Naive thymus-derived CD8-positive, alpha-beta T cell (primary cell): ENCODE measurements around the gene CLK1. TPM values are rescaled to one million over a fixed set of nuclear protein-coding genes. Genes with fewer than 3 reads are reported as not detected.
A peak's percentile ranks its signal among the peaks of the same experiment; 100 is the strongest.
"Not testable (repeated sequence)": the region's sequence is repeated elsewhere in the genome, so short reads cannot be mapped to it uniquely, and the experiment has no call there.

Experiments used
- ATAC-seq, 2 donors: fragments of 150-1000 bp; cut with Tn5 transposase in 1 of 2; sonication (Bioruptor Pico), chemical (Tn5 transposase) in 1 of 2; 1 replicate in 1 of 2; 2 replicates in 1 of 2; pipeline ENCODE4 v1.10.0; 2021; ENCODE audit warnings: mild to moderate bottlenecking in 2 of 2, moderate library complexity in 2 of 2
- POLR2A ChIA-PET: fragments of 350-600 bp; sonication (Branson Sonifier 250); formaldehyde crosslinking; loops from one replicate; lab custom pipeline; 2021; ENCODE audit warnings: antibody characterized with exemption; lab: Charles Lee
- DNase-seq, 10 donors: peaks; one replicate each; pipeline versions ENCODE4 v3.0.0 to v3.0.0-alpha.2; 2020 to 2022
- H3K27ac Mint-ChIP-seq, 10 donors: one replicate each; pipeline ENCODE4 v1.8.0; 2020 to 2022; ENCODE audit warnings: mild to moderate bottlenecking in 10 of 10, mixed read lengths in 10 of 10, moderate library complexity in 4 of 10, inconsistent platforms in 1 of 10
- H3K27me3 Mint-ChIP-seq, 5 donors: one replicate each; pipeline ENCODE4 v1.8.0; 2021 to 2022; ENCODE audit warnings: mixed read lengths in 5 of 5
- H3K36me3 Mint-ChIP-seq, 3 donors: one replicate each; pipeline ENCODE4 v1.8.0; 2020 to 2022; ENCODE audit warnings: mixed read lengths in 3 of 3, mild to moderate bottlenecking in 2 of 3, inconsistent platforms in 1 of 3
- H3K4me1 Mint-ChIP-seq, 4 donors: one replicate each; pipeline ENCODE4 v1.8.0; 2021 to 2022; ENCODE audit warnings: mixed read lengths in 4 of 4
- H3K4me3 Mint-ChIP-seq, 10 donors: one replicate each; pipeline ENCODE4 v1.8.0; 2020 to 2022; ENCODE audit warnings: mild to moderate bottlenecking in 10 of 10, mixed read lengths in 10 of 10, moderate library complexity in 6 of 10, inconsistent platforms in 1 of 10
- H3K9me3 Mint-ChIP-seq, 9 donors: one replicate each; pipeline ENCODE4 v1.8.0; 2020 to 2022; ENCODE audit warnings: mixed read lengths in 9 of 9, mild to moderate bottlenecking in 3 of 9, inconsistent platforms in 1 of 9, moderate library complexity in 1 of 9
- polyA plus RNA-seq, 3 donors: library from polyadenylated mRNA; unstranded; fragments of 300-500 nt; fragmentation: Illumina TruSeq; gene quantifications; one replicate each; pipeline ENCODE4 v1.2.3, GENCODE V29; 2021
- total RNA-seq, 8 experiments: library from RNA in 2 of 8; stranded (reverse) in 2 of 8; gene quantifications; one replicate each; pipeline ENCODE4 v1.2.3 and lab custom pipeline; 2021 to 2026

Gene CLK1
- total RNA-seq (100 to 1,000 TPM; 348 to 356 TPM), polyA plus RNA-seq (10 to 100 TPM; 13.6 to 45.3 (median 15.5) TPM), total RNA-seq (lab: John Stamatoyannopoulos, UW) (161 to 1,247 (median 424) reads per million in 6 experiments)

DNA sequence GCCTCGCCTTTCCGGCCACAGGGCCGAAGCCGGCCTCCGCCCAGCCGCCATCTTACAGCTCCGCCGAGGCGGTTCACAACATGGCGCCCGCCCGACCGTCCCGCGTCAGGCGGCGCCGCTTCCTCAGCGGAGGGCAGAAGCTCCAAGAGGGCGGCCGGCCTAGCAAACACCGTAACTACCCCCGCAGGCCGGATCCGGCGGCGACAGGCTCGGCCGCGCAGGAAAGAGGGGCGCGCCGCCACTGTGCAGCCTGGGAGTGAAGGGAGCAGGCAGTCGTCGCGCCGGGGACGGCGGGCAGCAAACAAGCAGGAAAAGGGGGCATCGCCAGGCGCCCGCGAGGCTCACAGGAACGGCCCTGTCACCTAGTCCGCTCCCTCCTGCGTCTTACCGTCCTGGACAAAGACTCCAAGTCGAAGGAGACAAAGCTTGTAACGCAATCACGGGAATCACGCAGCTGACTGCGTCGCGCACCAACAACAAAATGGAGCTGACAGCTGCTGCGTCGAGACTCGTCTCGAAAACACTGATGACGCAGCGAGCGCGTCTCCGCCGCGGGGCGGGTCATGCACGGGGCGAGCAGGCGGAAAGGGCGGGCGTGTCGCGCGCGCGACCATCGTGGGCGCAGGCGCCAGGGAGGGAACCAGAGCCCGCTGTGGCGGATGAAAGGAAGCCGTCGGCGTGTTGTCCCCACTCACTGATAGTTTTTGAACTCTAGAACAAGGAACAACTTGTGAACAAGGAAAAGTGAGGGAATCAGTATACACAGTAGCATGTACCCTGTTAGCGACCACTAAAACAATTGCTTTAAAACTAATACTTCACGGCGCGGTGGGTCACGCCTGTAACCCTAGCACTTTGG is at the start of gene CLK1:
CLK1 (minus strand) TSS at position 483 of the 859 bp plus-strand sequence. CDS start 2,796 bp downstream, outside the sequence.
- DNase-seq: peak; percentile 92 to 98 (median 96)
- POLR2A ChIA-PET: interaction anchor here (0.6 to 3.6 kb wide), 52 partner anchors 10 to 1667 kb away, joined by 3 to 140 read pairs (median 6); partner anchors contain the start of genes ALS2, BZW1, CASP10 and CASP8
- H3K27ac Mint-ChIP-seq: peak within 1 kb of the TSS; percentile 90 to 100 (median 99)
- H3K36me3 Mint-ChIP-seq: peaks cover 25 to 41% (median 36%) of the 10 kb centered on the region in 3 donors
- no peaks in the 10 kb centered on the region for H3K27me3 Mint-ChIP-seq
- ATAC-seq: peak; percentile 75 to 76
- peaks cover 23 to 53% (median 45%) of the 10 kb centered on the region in 4 donors for H3K4me1 Mint-ChIP-seq
- H3K9me3 Mint-ChIP-seq: peaks cover 0 to 3% (median 0%) of the 10 kb centered on the region in 9 donors
- peak within 1 kb of the TSS; percentile 85 to 100 (median 95) for H3K4me3 Mint-ChIP-seq

DNA sequence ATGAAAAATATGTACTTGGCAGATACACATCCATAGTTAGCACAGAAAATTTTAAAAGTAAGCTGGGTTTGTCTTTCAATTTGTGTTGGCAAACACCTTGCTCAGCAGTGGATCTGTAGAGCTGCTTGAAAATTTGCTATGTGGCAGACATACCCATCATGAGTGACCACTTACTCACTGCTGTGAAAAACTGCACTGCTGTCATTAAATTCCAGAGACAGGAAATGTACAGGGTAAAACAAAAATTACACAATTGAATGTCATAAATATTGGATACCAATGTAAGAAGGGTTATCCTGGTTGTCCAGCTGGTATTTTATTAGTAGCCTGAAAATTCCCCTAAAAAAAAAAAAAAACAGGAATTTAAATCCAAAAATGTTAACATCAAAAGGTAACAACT is 49.2 kb upstream of the CLK1 start:
- POLR2A ChIA-PET: interaction anchor here (0.6 kb wide), 1 partner anchor 201 kb away, joined by 4 read pairs; no protein-coding TSS in a partner anchor

DNA sequence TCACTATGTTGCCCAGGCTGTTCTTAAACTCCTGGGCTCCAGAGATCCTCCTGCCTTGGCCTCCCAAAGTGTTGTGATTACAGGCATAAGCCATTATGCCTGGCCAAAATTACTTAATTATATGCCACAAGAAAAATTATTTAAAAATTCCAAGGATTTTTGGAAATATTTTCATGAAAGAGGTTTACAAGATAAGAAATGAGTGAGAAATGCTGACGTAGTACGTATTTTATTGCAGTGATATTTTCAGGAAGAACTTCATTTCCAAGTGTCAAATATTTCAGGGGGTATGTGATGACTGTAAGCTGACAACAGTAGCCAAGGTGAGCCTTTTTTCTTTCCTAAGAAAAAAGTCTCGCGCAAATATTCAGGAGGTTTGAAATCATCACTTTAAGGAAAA is 45.5 kb upstream of the CLK1 start:
- DNase-seq: no peak
- Mint-ChIP-seq H3K4me3 (no peak overlapping the region), H3K27me3 (no peaks in the 10 kb centered on the region), H3K36me3 (peaks cover 8 to 66% (median 10%) of the 10 kb centered on the region in 3 donors), H3K27ac (peak overlapping the region in 1 of 10 donors; percentile 16), H3K9me3 (no peaks in the 10 kb centered on the region), H3K4me1 (peaks cover 0 to 3% (median 0%) of the 10 kb centered on the region in 4 donors)
- POLR2A ChIA-PET: no interaction called here
- ATAC-seq: no peak

More for the DNA sequence above, 49.2 kb upstream of the CLK1 start:
- no peak for ATAC-seq
- Mint-ChIP-seq H3K4me1 (no peaks in the 10 kb centered on the region), H3K36me3 (peaks cover 8 to 84% (median 16%) of the 10 kb centered on the region in 3 donors), H3K9me3 (no peaks in the 10 kb centered on the region), H3K4me3 (no peak overlapping the region), H3K27me3 (no peaks in the 10 kb centered on the region), H3K27ac (peak overlapping the region in 2 of 10 donors; percentile 4 to 26)
- DNase-seq: no peak

DNA sequence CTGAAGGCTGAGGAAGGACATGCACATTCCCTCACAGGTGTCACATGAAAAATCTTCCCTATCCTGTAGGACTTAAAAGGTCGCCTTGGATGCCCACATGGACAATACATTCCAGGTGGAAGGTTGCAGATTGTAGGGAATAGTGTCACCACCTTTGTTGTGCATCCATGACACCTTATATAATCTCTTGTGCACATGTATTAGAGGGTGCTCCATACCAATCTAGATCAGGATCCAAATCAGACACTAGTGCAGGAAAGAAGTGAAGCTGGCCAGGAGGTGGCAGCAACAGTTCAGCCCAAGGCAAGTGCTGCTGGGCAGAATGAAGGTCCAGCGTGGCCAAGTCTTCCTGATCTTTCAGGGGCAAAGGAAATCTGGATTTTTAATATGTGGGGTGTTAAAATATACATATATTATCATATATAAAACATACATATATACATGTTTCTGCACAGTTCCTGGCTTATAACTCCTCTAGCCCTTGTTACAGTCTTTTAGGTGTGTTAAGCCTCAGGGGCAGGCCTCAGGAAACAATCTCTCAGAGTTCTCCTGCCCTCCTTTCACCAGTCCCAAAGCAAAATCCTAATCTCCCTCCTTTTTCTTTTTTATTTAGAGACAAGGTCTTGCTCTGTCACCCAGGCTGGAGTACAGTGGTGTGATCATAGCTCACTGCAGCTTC is 41.3 kb upstream of the CLK1 start:
- H3K36me3 Mint-ChIP-seq: peaks cover 0 to 54% (median 7%) of the 10 kb centered on the region in 3 donors

DNA sequence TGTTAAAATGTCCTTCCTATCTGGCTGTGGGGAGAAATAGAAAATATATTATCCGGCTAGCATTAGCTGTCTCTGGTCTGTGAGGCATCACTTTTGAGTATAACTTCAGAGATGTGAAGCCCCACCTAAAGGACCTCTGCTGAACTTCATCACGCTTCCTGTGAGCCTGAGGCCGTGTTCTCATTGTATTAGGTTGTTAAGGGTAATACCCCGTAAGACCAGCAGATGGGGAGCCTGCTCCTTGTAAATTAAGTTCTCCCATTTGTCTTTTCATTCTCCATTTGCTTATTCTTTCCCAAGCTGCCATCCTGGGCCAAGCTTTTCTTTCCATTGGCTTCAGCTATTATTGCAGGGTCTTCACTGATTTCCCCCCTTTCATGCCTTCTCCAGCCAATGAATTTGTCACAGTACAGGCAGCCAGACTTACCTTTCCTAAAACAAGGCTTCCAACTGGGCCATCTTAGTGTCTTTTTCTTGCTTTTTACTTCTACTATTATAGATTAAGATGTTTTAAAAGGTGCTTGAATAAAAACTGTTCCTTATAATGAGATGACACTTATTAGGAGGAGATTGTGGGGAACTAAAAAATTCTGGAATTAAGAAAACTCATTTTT is 37.1 kb upstream of the CLK1 start:
- Mint-ChIP-seq H3K9me3 (no peaks in the 10 kb centered on the region), H3K27me3 (no peaks in the 10 kb centered on the region), H3K27ac (peak overlapping the region in 9 of 10 donors; percentile 25 to 92 (median 76)), H3K36me3 (peaks cover 0 to 63% (median 7%) of the 10 kb centered on the region in 3 donors), H3K4me1 (peaks cover 4 to 9% (median 7%) of the 10 kb centered on the region in 4 donors), H3K4me3 (no peak overlapping the region)
- POLR2A ChIA-PET: interaction anchor here (0.7 to 1.2 kb wide), 6 partner anchors 12 to 259 kb away, joined by 3 to 7 read pairs (median 3); partner anchors contain the start of genes CFLAR, CLK1, NIF3L1 and PPIL3
- DNase-seq (peak; percentile 25 to 86 (median 72)), ATAC-seq (peak; percentile 100)

More for the DNA sequence above, 41.3 kb upstream of the CLK1 start:
- no peaks in the 10 kb centered on the region for H3K9me3 Mint-ChIP-seq
- peak overlapping the region in 4 of 10 donors; percentile 21 to 57 (median 34) for H3K27ac Mint-ChIP-seq
- H3K27me3 Mint-ChIP-seq: no peaks in the 10 kb centered on the region
- H3K4me3 Mint-ChIP-seq: no peak overlapping the region
- POLR2A ChIA-PET: interaction anchor here (0.7 to 1.3 kb wide), 2 partner anchors 163 to 1391 kb away, joined by 3 read pairs; no protein-coding TSS in a partner anchor
- DNase-seq: peak in 6 of 10 donors; percentile 13 to 67 (median 18)
- peaks cover 4 to 9% (median 7%) of the 10 kb centered on the region in 4 donors for H3K4me1 Mint-ChIP-seq
- no peak for ATAC-seq

DNA sequence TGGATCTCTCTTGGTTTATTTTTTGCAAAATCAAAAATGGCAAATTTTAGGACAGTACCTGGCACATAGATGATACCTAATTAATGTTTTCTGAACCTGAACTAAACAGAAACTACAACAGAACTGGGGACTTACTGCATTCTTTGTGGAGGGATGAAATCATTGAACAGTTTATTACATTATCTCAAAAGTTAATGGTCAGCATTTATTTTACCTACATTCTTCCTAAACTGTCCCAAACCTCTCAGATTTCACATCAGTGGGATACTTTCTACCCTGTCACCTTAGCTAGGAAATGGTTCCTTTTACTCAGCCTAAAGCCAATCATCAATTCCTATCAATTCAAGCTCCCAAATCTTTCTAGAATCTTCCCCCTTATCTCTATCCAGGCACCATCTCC is 35.0 kb upstream of the CLK1 start:
- Mint-ChIP-seq H3K27ac (peak overlapping the region in 3 of 10 donors; percentile 25 to 33 (median 27)), H3K27me3 (no peaks in the 10 kb centered on the region), H3K9me3 (no peaks in the 10 kb centered on the region), H3K4me3 (no peak overlapping the region), H3K36me3 (peaks cover 6 to 76% (median 10%) of the 10 kb centered on the region in 3 donors), H3K4me1 (peaks cover 6 to 8% (median 7%) of the 10 kb centered on the region in 4 donors)
- DNase-seq: no peak
- no peak for ATAC-seq
- POLR2A ChIA-PET: no interaction called here

DNA sequence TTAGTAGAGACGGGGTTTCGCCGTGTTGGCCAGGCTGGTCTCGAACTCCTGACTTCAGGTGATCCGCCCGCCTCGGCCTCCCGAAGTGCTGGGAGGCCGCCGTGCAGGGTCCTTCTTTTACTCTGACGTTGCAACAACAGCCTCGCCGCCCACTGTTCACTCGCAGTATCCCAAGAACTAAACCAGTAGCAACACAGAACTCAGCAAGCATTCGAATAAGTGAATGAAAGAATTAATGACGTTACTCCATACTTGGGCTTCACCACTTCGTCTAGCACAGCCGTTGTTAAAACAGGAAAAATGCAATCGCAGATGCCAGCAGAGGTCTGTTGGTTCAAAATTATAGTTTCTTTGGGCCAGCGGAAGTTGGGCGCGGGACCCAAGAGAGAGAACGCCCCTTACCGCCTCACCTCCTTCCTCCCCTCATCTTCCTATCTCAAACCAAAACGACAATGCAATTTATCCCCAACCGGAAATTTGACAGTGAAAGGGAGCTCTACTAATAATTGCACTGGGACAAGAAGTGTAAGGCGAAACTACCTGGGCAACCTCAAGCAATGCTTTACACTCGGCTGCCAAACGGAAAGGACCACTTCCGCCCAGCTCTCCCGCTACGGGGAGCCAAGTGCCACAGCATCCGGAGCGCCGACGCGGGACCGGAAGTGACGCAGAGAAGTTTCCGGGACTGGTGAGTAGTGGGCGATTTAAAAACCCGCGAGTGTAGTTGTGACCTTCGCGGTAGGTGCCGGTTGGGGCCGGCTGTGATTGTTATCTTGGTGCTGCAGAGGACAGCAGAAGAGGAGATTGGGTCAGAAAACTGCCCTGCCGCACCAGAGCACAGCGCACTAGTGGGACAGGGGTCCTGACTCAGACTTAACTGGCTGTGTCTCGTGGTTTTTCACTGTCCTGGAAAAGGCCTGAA is 24.5 kb upstream of the CLK1 start, which contains the start of the genes NIF3L1 and PPIL3:
NIF3L1 (plus strand) TSS at position 668 of the 922 bp plus-strand sequence. CDS start 2,573 bp downstream, outside the sequence.
PPIL3 (minus strand) TSS at position 374 of the 922 bp plus-strand sequence. CDS start 1,462 bp downstream, outside the sequence.
- Mint-ChIP-seq H3K9me3 (no peaks in the 10 kb centered on the region), H3K4me3 (peak within 1 kb of the TSS; percentile 90 to 99 (median 96)), H3K36me3 (peaks cover 0 to 49% (median 4%) of the 10 kb centered on the region in 3 donors), H3K27ac (peak within 1 kb of the TSS; percentile 94 to 100 (median 98)), H3K27me3 (no peaks in the 10 kb centered on the region), H3K4me1 (peaks cover 28 to 64% (median 55%) of the 10 kb centered on the region in 4 donors)
- POLR2A ChIA-PET: interaction anchor here (0.8 to 2.2 kb wide), 23 partner anchors 9 to 978 kb away, joined by 3 to 140 read pairs (median 4); partner anchors contain the start of genes BZW1, C2orf69, CASP8 and CFLAR
- peak; percentile 79 to 80 for ATAC-seq
- peak; percentile 86 to 98 (median 96) for DNase-seq

DNA sequence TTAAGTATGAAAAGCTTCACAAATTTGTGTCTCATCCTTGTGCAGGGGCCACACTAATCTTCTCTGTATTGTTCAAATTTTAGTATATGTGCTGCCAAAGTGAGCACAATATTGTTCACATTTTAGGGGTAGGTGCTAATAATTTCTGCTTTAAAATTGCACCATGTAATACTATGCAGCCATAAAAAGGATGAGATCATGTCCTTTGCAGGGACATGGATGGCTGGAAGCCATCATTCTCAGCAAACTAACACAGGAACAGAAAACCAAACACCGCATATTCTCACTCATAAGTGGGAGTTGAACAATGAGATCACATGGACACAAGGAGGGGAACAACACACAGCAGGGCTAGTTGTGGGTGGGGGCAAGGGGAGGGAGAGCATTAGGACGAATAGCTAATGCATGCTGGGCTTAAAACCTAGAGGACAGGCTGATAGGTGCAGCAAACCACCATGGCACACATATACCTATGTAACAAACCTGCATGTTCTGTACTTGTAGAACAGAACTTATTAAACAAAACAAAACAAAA is 17.3 kb upstream of the CLK1 start:
- Mint-ChIP-seq H3K4me1 (peaks cover 3 to 23% (median 15%) of the 10 kb centered on the region in 4 donors), H3K4me3 (peak overlapping the region in 1 of 10 donors; percentile 34), H3K36me3 (peaks cover 6 to 89% (median 37%) of the 10 kb centered on the region in 3 donors), H3K27ac (peak overlapping the region in 2 of 10 donors; percentile 19 to 55)
- POLR2A ChIA-PET, ATAC-seq, DNase-seq, H3K9me3 Mint-ChIP-seq, H3K27me3 Mint-ChIP-seq: not testable (repeated sequence)

DNA sequence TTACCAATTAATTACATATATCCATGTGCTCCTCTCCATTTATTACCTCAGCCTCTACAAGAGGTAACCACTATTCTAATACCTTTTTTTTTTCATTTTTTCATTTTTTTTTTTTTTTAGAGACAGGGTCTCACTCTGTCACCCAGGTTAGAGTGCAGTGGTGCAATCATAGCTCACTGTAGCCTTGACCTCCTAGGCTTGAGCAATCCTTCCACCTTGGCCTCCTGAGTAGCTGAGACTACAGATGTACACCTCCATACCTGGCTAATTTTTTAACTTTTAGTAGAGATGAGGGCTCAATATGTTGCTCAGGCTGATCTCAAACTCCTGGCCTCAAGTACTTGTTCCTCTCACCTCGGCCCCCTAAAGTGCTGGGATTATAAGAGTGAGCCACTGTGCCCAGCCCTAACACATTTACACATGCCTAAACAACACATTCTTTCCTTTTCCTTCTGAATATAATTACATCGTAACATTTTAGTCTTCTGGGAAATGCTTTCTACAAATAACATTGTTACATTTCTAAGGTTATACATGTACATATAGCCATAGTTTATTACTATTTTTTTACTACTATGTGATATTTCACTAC is 13.9 kb upstream of the CLK1 start:
- DNase-seq (no peak), ATAC-seq (no peak)
- no peaks in the 10 kb centered on the region for H3K9me3 Mint-ChIP-seq
- peaks cover 0 to 11% (median 5%) of the 10 kb centered on the region in 4 donors for H3K4me1 Mint-ChIP-seq
- H3K36me3 Mint-ChIP-seq: peaks cover 6 to 90% (median 36%) of the 10 kb centered on the region in 3 donors
- POLR2A ChIA-PET: interaction anchor here (0.7 to 1.4 kb wide), 4 partner anchors 11 to 19 kb away, joined by 5 to 9 read pairs (median 8); partner anchors contain the start of genes CLK1 and NIF3L1
- no peak overlapping the region for H3K4me3 Mint-ChIP-seq
- no peak overlapping the region for H3K27ac Mint-ChIP-seq
- no peaks in the 10 kb centered on the region for H3K27me3 Mint-ChIP-seq

DNA sequence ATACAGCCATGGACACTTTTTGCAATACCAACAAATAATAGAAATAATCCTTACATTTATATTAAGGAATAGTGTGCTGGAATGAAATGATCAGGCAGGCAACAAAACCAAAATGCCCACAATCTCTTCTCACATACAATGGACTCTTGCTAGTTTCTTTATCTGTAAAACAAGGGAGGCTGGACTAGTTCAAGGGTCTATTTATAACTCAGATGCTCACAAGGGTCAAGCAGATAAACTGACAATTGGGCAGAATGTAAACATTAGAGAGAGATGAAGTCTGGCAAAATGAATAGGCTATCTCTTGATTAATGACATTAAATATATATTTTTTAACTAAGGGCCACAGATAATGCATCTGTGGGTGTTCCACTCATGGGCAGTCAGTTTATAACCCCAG is 13.0 kb upstream of the CLK1 start:
- ATAC-seq (no peak), DNase-seq (no peak)
- no peaks in the 10 kb centered on the region for H3K9me3 Mint-ChIP-seq
- no peak overlapping the region for H3K27ac Mint-ChIP-seq
- POLR2A ChIA-PET: interaction anchor here (1.4 kb wide), 2 partner anchors 12 to 13 kb away, joined by 5 to 7 read pairs; partner anchors contain the start of genes CLK1 and NIF3L1
- no peak overlapping the region for H3K4me3 Mint-ChIP-seq
- H3K4me1 Mint-ChIP-seq: peaks cover 0 to 6% (median 4%) of the 10 kb centered on the region in 4 donors
- H3K27me3 Mint-ChIP-seq: no peaks in the 10 kb centered on the region
- H3K36me3 Mint-ChIP-seq: peaks cover 0 to 90% (median 30%) of the 10 kb centered on the region in 3 donors
